COLO829 (cell line): Measurements from ENCODE around the gene UBXN7.
"Not testable (repeated sequence)": the region's sequence is repeated elsewhere in the genome, so short reads cannot be mapped to it uniquely, and the experiment has no call there.

Source experiments
- DNase-seq: peaks from one replicate; pipeline ENCODE4 v3.0.0; 2012; ENCODE audit warnings: low spot score

The UBXN7 gene

DNA sequence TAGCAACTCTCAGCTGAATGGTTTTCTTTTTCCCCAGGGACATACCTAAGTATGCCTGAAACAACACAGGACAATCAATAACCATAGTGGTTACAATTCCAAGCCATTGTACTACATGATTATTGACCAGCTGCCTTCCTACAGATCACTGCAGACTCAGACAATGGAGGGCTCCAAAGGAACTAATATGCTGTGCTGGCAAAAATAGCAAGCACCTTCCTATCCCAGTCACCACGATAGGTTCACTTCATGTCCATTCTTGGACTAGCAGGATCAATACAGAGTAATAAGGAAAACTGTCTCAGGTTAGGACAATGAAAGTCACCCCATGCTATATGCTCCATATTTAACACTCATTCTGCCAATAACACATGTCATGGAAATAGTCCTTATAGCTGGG, 76.6 kb downstream of the UBXN7 start:
- no peak for DNase-seq

DNA sequence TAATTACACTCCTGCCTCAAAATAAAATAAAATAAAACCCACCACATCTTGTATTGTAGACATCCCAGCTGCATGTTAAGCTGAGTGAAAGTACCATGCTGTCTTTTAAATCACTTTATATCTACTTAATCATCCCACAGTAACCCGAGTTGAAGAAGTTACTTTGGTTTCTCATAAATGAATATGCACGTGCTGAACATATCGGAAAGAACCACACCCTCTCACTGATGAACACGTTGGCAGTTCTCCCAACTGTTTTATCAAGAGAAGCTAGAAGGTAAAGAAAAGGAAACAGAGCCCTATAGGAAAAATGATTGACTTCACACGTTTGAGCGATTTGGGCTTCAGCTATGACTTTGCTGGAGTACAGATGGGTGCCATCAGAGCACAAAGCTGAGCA, 78.1 kb downstream of the UBXN7 start:
- DNase-seq, result no peak

DNA sequence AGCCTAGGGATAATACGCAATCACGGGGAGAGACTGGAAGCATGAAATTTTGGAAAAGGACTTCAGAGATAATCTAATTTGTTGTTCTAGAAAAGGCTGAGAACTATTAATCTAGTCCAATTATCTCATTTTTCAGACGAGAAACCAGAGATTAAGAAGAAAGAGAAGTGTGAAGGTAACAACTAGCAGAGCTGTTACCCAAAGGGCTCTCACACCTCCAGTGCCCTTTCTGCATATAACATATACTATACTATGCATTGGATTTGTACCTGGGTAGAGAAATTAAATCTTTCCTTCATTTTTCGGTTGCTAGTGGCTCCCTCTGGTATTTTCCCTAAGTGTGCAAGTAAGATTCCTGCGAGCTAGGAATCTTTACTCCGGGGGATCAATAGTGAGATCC, 80.7 kb downstream of the UBXN7 start:
- no peak for DNase-seq

DNA sequence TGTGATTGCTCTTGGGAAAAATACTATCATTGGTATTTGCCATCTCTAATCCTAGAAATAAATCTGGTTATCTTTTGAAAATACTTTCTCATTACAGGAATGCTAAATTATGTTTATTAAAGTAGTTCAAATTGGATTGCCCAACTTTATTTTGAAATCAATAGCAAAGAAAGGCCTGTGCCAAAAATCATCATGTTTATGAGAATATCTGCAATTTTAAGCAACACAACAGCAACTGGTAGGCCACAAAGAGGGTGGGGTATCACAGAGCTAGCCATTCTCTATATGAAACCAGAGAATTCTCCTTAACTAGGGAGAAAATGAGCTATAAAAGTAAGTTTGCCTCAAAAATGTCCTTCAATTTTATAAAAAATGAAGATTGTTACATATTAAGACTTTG, 82.2 kb downstream of the UBXN7 start:
- DNase-seq, result no peak

DNA sequence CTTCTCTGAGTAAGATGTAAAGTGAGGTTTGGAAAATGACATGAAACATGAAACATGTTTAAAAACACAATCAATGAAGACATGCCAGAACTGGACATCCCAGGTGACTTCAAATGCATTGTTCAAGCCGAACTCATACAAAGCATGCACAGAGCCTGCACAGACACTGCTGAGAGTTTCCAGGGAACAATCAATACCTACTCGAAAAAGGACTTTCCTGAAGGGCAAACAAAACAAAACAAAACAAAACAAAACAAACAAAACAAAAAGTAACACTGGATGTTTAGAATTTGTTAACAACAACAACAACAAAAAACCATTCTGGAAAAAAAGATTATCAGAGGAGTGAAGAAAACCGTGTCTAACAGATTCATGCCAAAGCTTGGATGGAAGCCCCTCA, 83.5 kb downstream of the UBXN7 start:
- DNase-seq, result no peak

DNA sequence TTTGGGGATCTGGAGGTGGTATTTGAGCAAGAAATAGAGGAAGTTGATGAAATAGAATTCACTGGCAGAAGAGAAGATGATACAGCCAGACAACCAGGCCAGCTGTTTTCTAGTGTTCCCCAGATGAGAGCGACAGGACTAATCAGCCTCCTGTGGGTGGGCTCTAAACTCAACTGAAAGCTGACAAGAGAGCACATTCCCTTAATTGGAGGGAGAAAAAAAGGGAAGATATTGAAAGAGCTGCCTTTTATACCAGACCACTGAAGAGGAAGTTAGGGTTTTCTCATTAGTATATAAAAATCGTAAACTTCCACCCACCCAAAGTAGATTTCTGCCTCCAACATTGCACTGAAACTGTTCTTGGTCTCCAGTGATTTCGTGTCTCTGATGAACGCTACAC, 87.6 kb downstream of the UBXN7 start:
- DNase-seq, result no peak

DNA sequence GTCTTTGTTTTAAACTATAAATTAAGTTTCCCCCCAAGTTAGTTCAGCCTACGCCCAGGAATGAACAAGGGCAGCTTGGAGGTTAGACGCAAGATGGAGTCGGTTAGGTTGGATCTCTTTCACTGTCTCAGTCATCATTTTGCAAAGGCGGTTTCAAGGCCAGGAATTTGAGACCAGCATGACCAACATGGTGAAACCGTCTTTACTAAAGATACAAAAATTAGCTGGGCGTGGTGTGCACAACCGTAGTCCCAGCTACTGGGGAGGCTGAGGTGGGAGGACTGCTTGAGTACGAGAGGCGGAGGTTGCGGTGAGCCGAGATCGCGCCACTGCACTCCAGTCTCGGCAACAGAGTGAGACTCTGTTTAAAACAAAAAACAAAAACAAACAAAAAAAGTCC, 88.3 kb downstream of the UBXN7 start:
- not testable (repeated sequence) for DNase-seq

DNA sequence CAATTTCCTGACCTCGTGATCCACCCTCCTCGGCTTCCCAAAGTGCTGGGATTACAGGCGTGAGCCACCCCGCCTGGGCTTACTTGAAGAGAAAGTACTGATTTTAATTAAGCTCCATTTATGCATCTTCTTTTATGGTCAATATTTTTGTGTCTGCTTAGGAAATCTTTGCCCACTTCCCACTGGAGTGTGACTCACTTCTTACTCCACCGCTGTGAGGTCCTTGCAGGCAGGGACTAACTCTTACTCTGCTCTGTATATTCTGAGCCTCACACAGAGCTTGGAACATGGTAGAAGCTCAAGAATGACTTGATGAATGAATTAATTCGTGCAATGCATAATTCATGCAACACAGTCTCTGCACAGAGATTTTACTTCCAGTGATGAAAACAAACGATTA, 91.1 kb downstream of the UBXN7 start:
- no peak for DNase-seq

DNA sequence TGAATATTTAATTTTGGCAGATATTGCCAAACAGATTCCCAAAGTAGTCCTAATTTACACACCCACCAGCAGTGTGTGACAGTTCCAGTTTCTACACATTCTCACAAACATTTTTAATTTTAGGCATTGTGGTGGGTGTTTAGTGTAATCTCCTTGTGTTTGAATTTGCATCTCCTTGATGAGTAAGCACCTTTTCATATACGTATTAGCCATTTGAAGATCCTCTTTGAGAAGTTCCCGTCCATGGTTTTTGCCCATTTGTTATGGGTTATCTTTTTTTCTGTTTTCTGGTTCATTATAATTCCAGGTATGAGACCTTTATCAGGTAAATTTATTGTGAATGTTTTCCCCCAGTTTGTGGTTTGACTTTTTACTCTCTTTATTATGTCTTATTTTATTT, 91.8 kb downstream of the UBXN7 start:
- DNase-seq, result no peak

DNA sequence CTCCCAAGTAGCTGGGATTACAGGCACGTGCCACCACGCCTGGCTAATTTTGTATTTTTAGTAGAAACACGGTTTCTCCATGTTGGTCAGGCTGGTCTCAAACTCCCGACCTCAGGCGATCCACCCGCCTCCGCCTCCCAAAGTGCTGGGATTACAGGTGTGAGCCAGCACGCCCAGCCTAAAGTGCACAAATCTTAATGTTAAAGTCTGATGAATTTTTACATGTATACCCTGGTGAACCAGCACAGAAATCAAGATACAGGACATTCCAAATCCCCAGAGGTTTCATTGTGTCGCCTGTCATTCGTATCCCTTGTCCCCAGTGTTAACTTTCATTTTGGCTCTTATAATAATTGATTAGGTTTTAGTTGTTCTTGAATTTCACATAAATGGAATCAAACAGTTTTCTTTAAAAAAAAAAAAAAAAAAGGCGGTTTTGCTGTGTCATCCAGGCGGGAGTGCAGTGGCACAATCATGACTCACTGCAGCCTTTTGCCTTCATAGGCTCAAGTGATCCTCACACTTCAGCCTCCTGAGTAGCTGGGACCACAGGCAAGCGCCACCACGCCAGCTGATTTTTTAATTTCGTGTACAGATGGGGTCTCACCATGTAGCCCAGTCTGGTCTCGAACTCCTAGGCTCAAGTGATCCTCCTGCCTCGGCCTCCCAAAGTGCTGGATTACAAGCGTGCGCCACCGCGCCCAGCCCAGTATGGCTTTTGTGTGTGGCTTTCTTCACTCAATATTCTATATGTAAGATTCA, 92.6 kb downstream of the UBXN7 start:
- DNase-seq, result no peak

DNA sequence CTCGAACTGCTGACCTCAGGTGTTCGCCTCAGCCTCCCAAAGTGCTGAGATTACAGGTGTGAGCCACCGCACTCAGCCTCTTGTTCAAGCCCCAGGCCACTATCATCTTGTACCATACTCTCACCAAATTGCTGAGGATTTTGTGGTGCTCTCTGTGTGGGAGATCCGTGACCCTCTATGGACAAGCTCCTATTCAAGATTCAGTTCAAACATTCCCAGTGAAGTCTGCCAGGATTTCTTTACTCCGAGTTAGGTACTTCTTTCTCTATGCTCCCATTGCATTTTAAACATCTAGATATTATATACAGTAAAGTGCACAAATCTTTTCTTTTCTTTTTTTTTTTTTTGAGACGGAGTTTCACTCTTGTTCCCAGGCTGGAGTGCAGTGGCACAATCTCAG, 93.2 kb downstream of the UBXN7 start:
- no peak for DNase-seq

DNA sequence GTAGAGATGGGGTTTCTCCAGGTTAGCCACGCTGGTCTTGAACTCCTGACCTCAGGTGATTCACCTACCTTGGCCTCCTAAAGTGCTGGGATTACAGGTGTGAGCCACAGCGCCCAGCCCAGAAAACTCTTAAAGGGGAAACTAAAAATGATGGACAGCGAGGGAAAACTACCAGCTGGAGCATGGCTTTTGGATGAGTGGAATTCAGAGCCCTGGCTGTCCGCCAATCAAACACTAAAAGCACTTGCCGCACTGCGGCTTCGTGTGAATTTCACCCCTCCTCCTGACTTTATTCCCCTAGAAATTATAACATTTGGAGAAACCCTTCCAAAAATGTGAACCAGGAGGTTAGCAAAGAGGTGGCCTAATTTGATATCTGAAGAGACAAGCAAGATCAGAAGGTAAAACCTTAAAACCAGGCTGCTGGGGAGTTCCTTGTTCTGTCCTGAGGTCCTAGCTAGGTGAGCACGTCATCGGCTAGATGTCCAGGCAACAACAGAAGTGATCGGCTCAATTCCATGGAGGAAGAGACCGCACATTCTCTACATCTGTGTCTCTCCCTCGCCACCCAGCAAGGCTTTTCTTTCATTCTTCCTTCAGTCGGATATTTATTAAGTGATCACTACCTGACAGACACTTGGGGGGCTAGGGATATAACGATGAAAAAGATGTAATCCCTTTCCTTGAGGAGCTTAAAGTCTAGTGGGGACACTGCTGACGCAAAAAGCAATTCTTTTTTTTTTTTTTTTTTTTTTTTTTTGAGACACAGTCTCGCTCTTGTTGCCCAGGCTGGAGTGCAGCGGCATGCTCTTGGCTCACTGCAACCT, 95.7 kb downstream of the UBXN7 start:
- DNase-seq, result no peak

DNA sequence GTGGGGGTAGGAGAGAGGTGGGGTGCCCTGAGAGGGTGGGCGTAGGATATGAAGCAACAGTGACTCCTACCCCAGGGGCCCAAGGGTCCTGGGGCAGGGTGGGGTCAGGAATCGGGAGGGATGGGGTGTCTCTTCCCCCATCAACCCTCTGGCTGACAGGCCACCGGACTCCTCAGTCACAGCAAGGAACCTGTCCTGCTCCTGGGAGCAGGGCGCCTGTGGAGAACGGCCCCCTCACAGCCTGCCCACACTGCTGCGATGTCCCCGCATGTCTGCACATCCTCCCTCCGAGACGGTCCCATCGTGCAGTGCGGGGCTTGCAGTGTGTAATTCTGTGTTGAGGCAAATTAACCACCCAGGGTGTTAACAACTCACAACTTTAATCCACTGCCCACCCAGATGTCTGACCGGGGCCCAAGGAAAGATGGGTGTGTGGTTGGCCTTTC, 96.7 kb downstream of the UBXN7 start:
- no peak for DNase-seq

DNA sequence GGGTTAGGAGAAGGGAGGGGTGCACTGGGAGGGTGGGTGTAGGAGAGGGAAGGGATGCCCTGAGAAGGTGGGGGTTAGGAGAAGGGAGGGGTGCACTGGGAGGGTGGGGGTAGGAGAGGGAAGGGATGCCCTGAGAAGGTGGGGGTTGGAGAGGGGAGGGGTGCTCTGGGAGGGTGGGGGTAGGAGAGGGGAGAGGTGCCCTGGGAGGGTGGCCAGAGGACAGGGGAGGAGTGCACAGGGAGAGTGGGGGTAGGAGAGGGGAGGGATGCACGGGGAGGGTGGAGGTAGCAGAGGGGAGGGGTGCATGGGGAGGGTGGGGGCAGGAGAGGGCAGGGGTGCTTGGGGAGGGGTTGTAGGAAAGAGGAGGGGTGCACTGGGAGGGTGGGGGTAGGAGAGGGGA, 97.2 kb downstream of the UBXN7 start:
- no peak for DNase-seq

DNA sequence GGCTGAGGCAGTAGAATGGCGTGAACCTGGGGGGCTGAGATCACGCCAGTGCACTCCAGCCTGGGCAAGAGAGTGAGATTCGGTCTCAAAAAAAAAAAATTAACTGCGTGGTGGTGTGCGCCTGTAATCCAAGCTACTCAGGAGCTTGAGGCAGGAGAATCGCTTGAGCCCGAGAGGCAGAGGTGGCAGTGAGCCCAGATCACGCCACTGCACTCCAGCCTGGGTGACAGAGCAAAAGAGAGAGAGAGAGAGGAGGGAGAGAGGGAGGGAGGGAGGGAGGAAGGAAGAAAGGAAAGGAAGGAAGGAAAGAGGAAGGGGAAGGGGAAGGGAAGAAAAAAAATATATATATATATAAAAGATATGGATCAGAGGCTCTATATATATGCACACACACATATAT, 100.1 kb downstream of the UBXN7 start:
- no peak for DNase-seq

DNA sequence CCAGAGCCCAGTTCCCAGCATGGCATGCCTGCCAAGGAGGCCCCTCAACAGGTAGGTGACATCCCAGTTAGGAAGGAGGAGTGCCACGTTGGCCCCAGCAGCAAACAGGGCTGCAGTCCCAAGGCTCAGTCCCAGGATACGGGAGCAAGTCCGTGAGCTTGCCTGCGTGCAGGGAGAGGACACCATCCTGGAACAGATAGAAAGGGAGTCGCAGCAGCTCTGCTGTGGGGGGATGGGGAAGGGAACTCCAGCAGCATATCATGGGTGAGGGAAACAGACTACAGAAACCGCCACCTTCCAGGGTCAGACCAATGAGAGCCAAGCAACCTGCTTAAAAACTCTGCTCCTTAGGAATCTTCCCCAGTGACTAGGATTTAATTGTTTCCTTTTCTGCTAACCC, 104.8 kb downstream of the UBXN7 start:
- no peak for DNase-seq

DNA sequence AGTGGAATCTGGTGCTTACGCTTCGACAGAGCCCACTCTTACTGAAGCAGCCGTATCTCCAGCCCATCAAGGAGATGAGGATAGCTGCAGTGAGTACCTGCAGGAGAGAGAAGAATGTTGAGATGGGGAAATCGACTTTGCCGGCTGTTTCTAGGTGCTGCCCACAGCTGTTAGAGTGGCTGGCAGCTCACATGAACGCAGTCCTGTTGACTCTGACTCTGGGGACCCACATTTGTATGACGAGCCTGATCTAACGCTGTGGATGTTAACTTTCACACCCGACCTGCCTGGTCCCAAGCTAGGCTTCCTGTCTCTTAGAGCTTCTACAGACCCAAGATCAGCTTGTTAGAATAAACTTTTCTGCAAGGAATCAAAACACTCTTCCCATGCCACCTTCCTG, 105.3 kb downstream of the UBXN7 start:
- DNase-seq, result no peak

DNA sequence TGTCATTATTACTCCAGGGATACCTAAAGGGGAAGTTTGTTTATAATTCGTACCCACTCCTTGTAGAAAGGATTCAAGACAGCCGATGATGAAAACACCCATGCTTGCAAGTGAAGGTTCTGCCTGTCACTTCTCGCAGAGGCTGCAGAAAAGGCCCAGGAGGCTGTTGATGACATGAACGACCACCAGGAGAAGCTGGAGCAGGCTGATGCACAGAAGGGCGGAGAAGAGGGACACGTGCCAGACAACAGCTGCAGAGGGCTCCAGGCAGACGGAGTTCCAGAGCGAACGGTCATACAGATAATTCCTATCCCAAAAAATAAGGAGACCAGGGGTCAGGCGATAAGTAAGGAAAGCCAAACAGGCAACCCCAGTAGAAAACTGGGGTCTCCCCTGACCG, 108.5 kb downstream of the UBXN7 start:
- DNase-seq, result no peak

DNA sequence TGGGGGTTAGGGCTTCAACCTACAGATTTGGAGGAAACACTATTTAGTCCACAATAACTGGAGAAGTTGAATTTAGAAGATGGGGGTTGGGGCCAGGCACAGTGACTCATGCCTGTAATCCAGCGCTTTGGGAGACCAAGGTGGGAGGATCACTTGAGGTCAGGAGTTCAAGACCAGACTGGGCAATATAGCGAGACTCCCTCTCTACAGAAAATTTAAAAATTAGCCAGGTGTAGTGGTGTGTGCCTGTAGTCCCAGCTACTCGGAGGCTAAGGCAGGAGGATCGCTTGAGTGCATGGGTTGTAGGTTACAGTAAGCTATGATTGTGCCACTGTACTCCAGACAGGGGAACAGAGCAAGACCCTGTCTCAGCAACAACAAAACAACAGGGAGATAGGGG, 109.2 kb downstream of the UBXN7 start:
- no peak for DNase-seq

DNA sequence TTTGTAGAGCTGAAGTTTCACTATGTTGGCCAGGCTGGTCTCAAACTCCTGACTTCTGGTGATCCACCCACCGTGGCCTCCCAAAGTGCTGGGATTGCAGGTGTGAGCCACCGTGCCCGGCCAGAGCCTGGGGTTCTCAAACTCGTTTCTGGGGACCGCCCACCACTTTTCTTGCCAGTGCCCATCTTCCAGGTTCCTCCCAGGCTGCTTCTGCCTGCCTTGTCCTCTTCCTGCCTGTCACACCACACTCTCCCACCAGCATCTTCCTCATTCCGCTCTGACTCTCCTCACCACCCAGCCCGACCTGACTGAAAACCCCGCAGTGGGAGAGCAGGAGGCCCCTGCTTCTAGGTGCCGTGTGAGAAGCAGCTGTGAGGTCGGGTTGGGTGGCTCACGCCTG, 111.1 kb downstream of the UBXN7 start:
- DNase-seq, result no peak

DNA sequence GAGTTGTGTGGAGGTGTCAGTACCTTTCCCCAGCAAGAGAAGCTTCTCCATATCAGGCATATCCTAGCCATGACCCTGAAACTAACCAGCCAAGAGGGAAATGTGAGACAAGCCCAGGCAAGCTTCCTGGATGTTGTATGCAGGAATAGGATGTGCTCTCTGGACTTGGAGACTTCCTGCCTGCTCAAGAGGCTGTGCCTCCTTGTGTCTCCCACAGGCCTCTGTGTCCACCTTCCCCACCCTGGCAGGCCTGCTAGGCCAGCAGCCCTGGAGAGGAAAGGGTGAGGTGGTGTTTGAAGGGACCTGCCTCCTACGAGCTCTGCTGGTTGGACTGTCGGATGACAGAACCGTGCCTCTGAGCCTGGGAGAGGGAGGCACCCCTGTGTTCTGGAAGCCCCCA, 112.1 kb downstream of the UBXN7 start:
- no peak for DNase-seq

DNA sequence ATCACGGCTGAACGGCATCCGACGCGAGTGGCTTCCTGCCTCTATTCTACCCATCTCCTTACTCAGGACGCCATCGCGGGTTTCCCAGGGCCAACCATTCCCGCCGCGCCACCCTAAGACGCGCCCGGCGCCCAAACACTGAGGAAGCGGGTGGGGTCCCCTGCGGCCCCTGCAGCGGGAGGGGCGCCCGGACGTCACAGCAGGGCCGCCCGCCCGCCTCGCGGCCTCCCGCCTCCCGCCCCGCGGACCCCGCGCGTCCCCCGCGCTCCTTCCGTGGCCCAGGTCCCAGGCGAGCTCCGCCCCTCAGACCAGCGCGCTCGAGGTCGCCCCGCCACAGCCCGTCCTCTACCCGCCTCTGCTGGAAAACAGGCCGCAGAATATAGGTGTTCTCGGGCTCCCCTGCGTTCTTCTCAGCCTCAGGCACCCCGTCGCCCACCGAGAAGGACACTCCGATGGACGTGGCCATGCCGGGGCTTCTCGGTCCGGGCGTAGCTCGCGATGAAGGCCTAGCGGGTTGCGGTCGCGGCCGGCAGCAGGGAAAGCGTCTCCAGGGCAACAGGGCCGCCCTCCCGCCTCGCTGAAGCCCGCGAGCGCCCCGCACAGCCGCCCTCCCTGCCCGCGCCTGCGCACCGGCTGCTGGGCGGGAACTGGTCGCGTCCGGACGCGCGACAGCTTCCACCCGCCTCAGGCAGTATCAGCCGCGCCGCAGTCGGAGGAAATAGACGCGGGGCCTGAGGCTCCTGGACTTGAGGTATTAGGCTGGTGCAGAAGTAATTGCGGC, 114.3 kb downstream of the UBXN7 start, which contains the start of gene DYNLT2B:
DYNLT2B (minus strand) TSS at position 554 of the 781 bp plus-strand sequence; CDS start at position 466, 88 bp downstream.
- peak; percentile 99 for DNase-seq
